Activated naive CD4-positive, alpha-beta T cell treated with anti-CD3 and anti-CD28 coated beads, Interleukin-2, amount 10 ng/mL, durations not matched to agents 7 days and 5 days (primary cell): ENCODE results near the gene HSD17B1.

Experiments
- CTCF ChIA-PET: fragments of 350-600 bp; sonication (Branson Sonifier 250); formaldehyde crosslinking; loops from one replicate; lab custom pipeline; 2021; ENCODE audit warnings: antibody characterized with exemption; lab: Charles Lee
- DNase-seq: peaks from one replicate; pipeline ENCODE4 v3.0.0-alpha.2; 2020
- H3K27ac Mint-ChIP-seq: one replicate; pipeline ENCODE4 v1.8.0; 2021; ENCODE audit warnings: mild to moderate bottlenecking, moderate library complexity, mixed read lengths
- H3K27me3 Mint-ChIP-seq: one replicate; pipeline ENCODE4 v1.8.0; 2021; ENCODE audit warnings: mild to moderate bottlenecking, mixed read lengths
- H3K36me3 Mint-ChIP-seq: one replicate; pipeline ENCODE4 v1.8.0; 2021; ENCODE audit warnings: mixed read lengths
- H3K4me1 Mint-ChIP-seq: one replicate; pipeline ENCODE4 v1.8.0; 2021; ENCODE audit warnings: mixed read lengths
- H3K4me3 Mint-ChIP-seq: one replicate; pipeline ENCODE4 v1.8.0; 2021; ENCODE audit warnings: mild to moderate bottlenecking, moderate library complexity, mixed read lengths
- H3K9me3 Mint-ChIP-seq: one replicate; pipeline ENCODE4 v1.8.0; 2021; ENCODE audit warnings: mixed read lengths

HSD17B1 gene

GRCh38 chr17:42518755-42519545 is 33.8 kb upstream of the HSD17B1 start:
- H3K4me3 Mint-ChIP-seq = no peak overlapping the region
- peaks cover 62% of the 10 kb centered on the region for H3K27me3 Mint-ChIP-seq
- no peaks in the 10 kb centered on the region for H3K9me3 Mint-ChIP-seq
- DNase-seq = no peak
- CTCF ChIA-PET = interaction anchor here (0.8 to 5.8 kb wide), 16 partner anchors 8 to 296 kb away, joined by 3 to 76 read pairs (median 5); no protein-coding TSS in a partner anchor
- no peaks in the 10 kb centered on the region for H3K36me3 Mint-ChIP-seq
- H3K27ac Mint-ChIP-seq = no peak overlapping the region
- H3K4me1 Mint-ChIP-seq = peaks cover 5% of the 10 kb centered on the region

GRCh38 chr17:42519546-42520491 is 32.9 kb upstream of the HSD17B1 start:
- no peak overlapping the region for H3K4me3 Mint-ChIP-seq
- no peaks in the 10 kb centered on the region for H3K9me3 Mint-ChIP-seq
- peaks cover 57% of the 10 kb centered on the region for H3K27me3 Mint-ChIP-seq
- no peaks in the 10 kb centered on the region for H3K36me3 Mint-ChIP-seq
- H3K27ac Mint-ChIP-seq = no peak overlapping the region
- no peak for DNase-seq
- H3K4me1 Mint-ChIP-seq = peaks cover 5% of the 10 kb centered on the region
- CTCF ChIA-PET = interaction anchor here (0.8 to 5.8 kb wide), 12 partner anchors 7 to 208 kb away, joined by 3 to 76 read pairs (median 5); no protein-coding TSS in a partner anchor

GRCh38 chr17:42520540-42520951 is 32.2 kb upstream of the HSD17B1 start:
- H3K27ac Mint-ChIP-seq = no peak overlapping the region

GRCh38 chr17:42521036-42521435 is 31.7 kb upstream of the HSD17B1 start:
- CTCF ChIA-PET = interaction anchor here (0.8 to 5.8 kb wide), 8 partner anchors 9 to 106 kb away, joined by 3 to 76 read pairs (median 5); no protein-coding TSS in a partner anchor
- H3K4me1 Mint-ChIP-seq = peaks cover 6% of the 10 kb centered on the region
- H3K36me3 Mint-ChIP-seq = no peaks in the 10 kb centered on the region
- no peak overlapping the region for H3K4me3 Mint-ChIP-seq
- H3K27ac Mint-ChIP-seq = no peak overlapping the region
- peaks cover 55% of the 10 kb centered on the region for H3K27me3 Mint-ChIP-seq
- no peaks in the 10 kb centered on the region for H3K9me3 Mint-ChIP-seq
- no peak for DNase-seq

More at GRCh38 chr17:42520540-42520951, 32.2 kb upstream of the HSD17B1 start:
- Mint-ChIP-seq H3K4me1 (peaks cover 5% of the 10 kb centered on the region), H3K4me3 (no peak overlapping the region), H3K36me3 (no peaks in the 10 kb centered on the region), H3K9me3 (no peaks in the 10 kb centered on the region), H3K27me3 (peaks cover 55% of the 10 kb centered on the region)
- DNase-seq = peak; percentile 53
- CTCF ChIA-PET = interaction anchor here (0.8 to 5.8 kb wide), 9 partner anchors 8 to 105 kb away, joined by 3 to 76 read pairs (median 5); no protein-coding TSS in a partner anchor

GRCh38 chr17:42521666-42522262 is 31.0 kb upstream of the HSD17B1 start:
- CTCF ChIA-PET = interaction anchor here (0.6 to 5.8 kb wide), 4 partner anchors 9 to 476 kb away, joined by 3 to 76 read pairs (median 9); no protein-coding TSS in a partner anchor
- Mint-ChIP-seq H3K36me3 (no peaks in the 10 kb centered on the region), H3K9me3 (no peaks in the 10 kb centered on the region), H3K4me1 (peaks cover 8% of the 10 kb centered on the region), H3K27me3 (peaks cover 52% of the 10 kb centered on the region), H3K27ac (no peak overlapping the region), H3K4me3 (no peak overlapping the region)
- DNase-seq = no peak

GRCh38 chr17:42522263-42522790 is 30.4 kb upstream of the HSD17B1 start:
- Mint-ChIP-seq H3K27me3 (peaks cover 55% of the 10 kb centered on the region), H3K36me3 (no peaks in the 10 kb centered on the region), H3K27ac (no peak overlapping the region), H3K9me3 (no peaks in the 10 kb centered on the region), H3K4me3 (no peak overlapping the region), H3K4me1 (peaks cover 10% of the 10 kb centered on the region)
- CTCF ChIA-PET = interaction anchor here (1.2 kb wide), 1 partner anchor 107 kb away, joined by 3 read pairs; no protein-coding TSS in a partner anchor
- DNase-seq = no peak

GRCh38 chr17:42522798-42523278 is 29.9 kb upstream of the HSD17B1 start:
- H3K4me1 Mint-ChIP-seq = peaks cover 6% of the 10 kb centered on the region
- no peak overlapping the region for H3K4me3 Mint-ChIP-seq
- no peaks in the 10 kb centered on the region for H3K36me3 Mint-ChIP-seq
- no peak overlapping the region for H3K27ac Mint-ChIP-seq
- no peaks in the 10 kb centered on the region for H3K9me3 Mint-ChIP-seq
- peaks cover 57% of the 10 kb centered on the region for H3K27me3 Mint-ChIP-seq
- no peak for DNase-seq
- CTCF ChIA-PET = interaction anchor here (1.2 kb wide), 1 partner anchor 108 kb away, joined by 3 read pairs; no protein-coding TSS in a partner anchor

- CTCF ChIA-PET = no interaction called here
- DNase-seq = no peak
- no peak overlapping the region for H3K27ac Mint-ChIP-seq
- peaks cover 41% of the 10 kb centered on the region for H3K27me3 Mint-ChIP-seq
- H3K9me3 Mint-ChIP-seq = no peaks in the 10 kb centered on the region
- no peak overlapping the region for H3K4me3 Mint-ChIP-seq
- no peaks in the 10 kb centered on the region for H3K36me3 Mint-ChIP-seq
- peaks cover 27% of the 10 kb centered on the region for H3K4me1 Mint-ChIP-seq
Observed at GRCh38 chr17:42525221-42525620, 27.5 kb upstream of the HSD17B1 start.

GRCh38 chr17:42526031-42526444 is 26.7 kb upstream of the HSD17B1 start:
- no peak for DNase-seq
- Mint-ChIP-seq H3K9me3 (no peaks in the 10 kb centered on the region), H3K27ac (no peak overlapping the region), H3K4me3 (no peak overlapping the region), H3K36me3 (no peaks in the 10 kb centered on the region), H3K4me1 (peaks cover 35% of the 10 kb centered on the region), H3K27me3 (peaks cover 34% of the 10 kb centered on the region)
- CTCF ChIA-PET = interaction anchor here (1.0 to 1.4 kb wide), 2 partner anchors 120 to 304 kb away, joined by 3 to 4 read pairs; no protein-coding TSS in a partner anchor

GRCh38 chr17:42527932-42528331 is 24.8 kb upstream of the HSD17B1 start:
- no peaks in the 10 kb centered on the region for H3K9me3 Mint-ChIP-seq
- CTCF ChIA-PET = interaction anchor here (0.6 to 1.9 kb wide), 24 partner anchors 8 to 409 kb away, joined by 3 to 9 read pairs (median 4); partner anchors contain the start of genes CAVIN1 and NAGLU
- peaks cover 44% of the 10 kb centered on the region for H3K4me1 Mint-ChIP-seq
- peak overlapping the region; percentile 52 for H3K27ac Mint-ChIP-seq
- DNase-seq = no peak
- no peak overlapping the region for H3K4me3 Mint-ChIP-seq
- H3K27me3 Mint-ChIP-seq = peaks cover 30% of the 10 kb centered on the region
- no peaks in the 10 kb centered on the region for H3K36me3 Mint-ChIP-seq

GRCh38 chr17:42529061-42529460 is 23.7 kb upstream of the HSD17B1 start:
- CTCF ChIA-PET = interaction anchor here (0.7 to 1.2 kb wide), 2 partner anchors 12 to 800 kb away, joined by 3 read pairs; no protein-coding TSS in a partner anchor
- no peak for DNase-seq
- H3K27me3 Mint-ChIP-seq = peaks cover 36% of the 10 kb centered on the region
- H3K27ac Mint-ChIP-seq = peak overlapping the region; percentile 49
- H3K4me1 Mint-ChIP-seq = peaks cover 46% of the 10 kb centered on the region
- H3K9me3 Mint-ChIP-seq = no peaks in the 10 kb centered on the region
- H3K36me3 Mint-ChIP-seq = no peaks in the 10 kb centered on the region
- no peak overlapping the region for H3K4me3 Mint-ChIP-seq

GRCh38 chr17:42530952-42531454 is 21.7 kb upstream of the HSD17B1 start:
- no peaks in the 10 kb centered on the region for H3K9me3 Mint-ChIP-seq
- peaks cover 42% of the 10 kb centered on the region for H3K27me3 Mint-ChIP-seq
- H3K36me3 Mint-ChIP-seq = no peaks in the 10 kb centered on the region
- H3K27ac Mint-ChIP-seq = peak overlapping the region; percentile 33
- H3K4me3 Mint-ChIP-seq = peak overlapping the region; percentile 70
- H3K4me1 Mint-ChIP-seq = peaks cover 53% of the 10 kb centered on the region
- no peak for DNase-seq
- CTCF ChIA-PET = interaction anchor here (0.6 to 3.2 kb wide), 7 partner anchors 9 to 217 kb away, joined by 3 to 15 read pairs (median 3); partner anchors contain the start of genes MLX and PSMC3IP
